SU-DHL-6 (cell line): ENCODE data around the gene CS.

Experiments
- H2AFZ ChIP-seq: fragments of 200-600 bp; sonication (generic); 2 replicates; pipeline ENCODE4 v1.6.1; 2014; ENCODE audit warnings: low read depth, mild to moderate bottlenecking, moderate library complexity, mixed read lengths, antibody characterized with exemption, low read length; ENCODE audit not compliant: severe bottlenecking
- H3F3A ChIP-seq: fragments of 200-600 bp; shearing (Covaris generic); 2 replicates; pipeline ENCODE4 v1.6.0; 2016; ENCODE audit warnings: antibody characterized with exemption, mild to moderate bottlenecking; ENCODE audit not compliant: insufficient read depth
- H3K27ac ChIP-seq: fragments of 200-600 bp; sonication (generic); 2 replicates; pipeline ENCODE4 v1.5.1; 2016; ENCODE audit warnings: low read depth, mild to moderate bottlenecking, low read length, moderate library complexity, mixed read lengths
- H3K27me3 ChIP-seq: fragments of 200-600 bp; sonication (generic), shearing (Covaris generic); 2 replicates; pipeline ENCODE4 v1.6.0; 2014; ENCODE audit warnings: mild to moderate bottlenecking, low read length
- H3K36me3 ChIP-seq: fragments of 200-600 bp; sonication (generic); 2 replicates; pipeline ENCODE4 v1.6.1; 2014; ENCODE audit warnings: mild to moderate bottlenecking, low read length, mixed read lengths
- H3K4me2 ChIP-seq: fragments of 300-600, 200-600 bp; shearing (Covaris generic), sonication (generic); 2 replicates; pipeline ENCODE4 v1.6.0; 2014; ENCODE audit warnings: low read length, low read depth, mild to moderate bottlenecking; ENCODE audit not compliant: poor library complexity, severe bottlenecking
- H3K4me3 ChIP-seq: fragments of 200-600 bp; sonication (generic); 2 replicates; pipeline ENCODE4 v1.5.1; 2014; ENCODE audit warnings: antibody characterized with exemption, low read length, mild to moderate bottlenecking, mixed read lengths; ENCODE audit not compliant: insufficient read depth, poor library complexity, severe bottlenecking
- H3K79me2 ChIP-seq: fragments of 200-600 bp; sonication (generic); 2 replicates; pipeline ENCODE4 v1.6.1; 2014; ENCODE audit warnings: mild to moderate bottlenecking, low read length, moderate library complexity; ENCODE audit not compliant: insufficient read depth
- H3K9ac ChIP-seq: fragments of 200-600 bp; sonication (generic); 2 replicates; pipeline ENCODE4 v1.7.0; 2014; ENCODE audit warnings: mild to moderate bottlenecking, low read length
- H3K9me2 ChIP-seq: fragments of 200-600 bp; sonication (generic); replicated peaks from 2 replicates; pipeline ENCODE4 v1.6.1; 2014; ENCODE audit warnings: low read length; ENCODE audit not compliant: insufficient read depth
- H3K9me3 ChIP-seq: fragments of 200-600 bp; sonication (generic); 2 replicates; pipeline ENCODE4 v1.6.1; 2014; ENCODE audit warnings: low read length, mixed read lengths; ENCODE audit not compliant: insufficient read depth
- H4K20me1 ChIP-seq: fragments of 200-600 bp; sonication (generic); 2 replicates; pipeline ENCODE4 v1.6.1; 2014; ENCODE audit warnings: low read depth, mild to moderate bottlenecking, antibody characterized with exemption, low read length, moderate library complexity, mixed read lengths
- CTCF ChIP-seq: fragments of 200-600 bp; sonication (generic); IDR thresholded peaks from one replicate; pipeline ENCODE4 v1.5.1; 2017; ENCODE audit warnings: antibody characterized with exemption, mild to moderate bottlenecking, low read length, moderate library complexity; ENCODE audit not compliant: insufficient read depth, poor library complexity, severe bottlenecking
- EZH2phosphoT487 ChIP-seq: fragments of 200-600 bp; sonication (generic), shearing (Covaris generic); conservative IDR thresholded peaks from 2 replicates; pipeline ENCODE4 v1.6.1; 2018; ENCODE audit warnings: mild to moderate bottlenecking, antibody characterized with exemption, low read length, moderate library complexity, mixed read lengths

The CS gene

GRCh38 chr12:56333679-56334489, 33.8 kb upstream of the CS start, which contains the start of gene PAN2:
PAN2 (minus strand) TSS chr12:56334000; CDS start chr12:56333094, 906 bp downstream.
- no peaks in the 10 kb centered on the region for H3K9me2 ChIP-seq
- H3F3A ChIP-seq: peaks cover 28% of the 10 kb centered on the region
- no peaks in the 10 kb centered on the region for H3K36me3 ChIP-seq
- peak within 1 kb of the TSS; percentile 71 for H3K4me3 ChIP-seq
- peak within 1 kb of the TSS; percentile 70 for H2AFZ ChIP-seq
- H4K20me1 ChIP-seq: no peaks in the 10 kb centered on the region
- H3K79me2 ChIP-seq: peaks cover 11% of the 10 kb centered on the region
- H3K27me3 ChIP-seq: no peaks in the 10 kb centered on the region
- no peaks in the 10 kb centered on the region for H3K9me3 ChIP-seq
- H3K4me2 ChIP-seq: peak within 1 kb of the TSS; percentile 92
- H3K27ac ChIP-seq: peak within 1 kb of the TSS; percentile 86
- H3K9ac ChIP-seq: peak within 1 kb of the TSS; percentile 76
- TF ChIP-seq EZH2phosphoT487 (no peak), CTCF (no peak)

- Histone ChIP-seq H3K9me3 (no peaks in the 10 kb centered on the region), H4K20me1 (no peaks in the 10 kb centered on the region), H2AFZ (peak overlapping the region; percentile 70), H3K27ac (peak overlapping the region; percentile 86), H3K4me2 (peak overlapping the region; percentile 92), H3K9ac (peak overlapping the region; percentile 76), H3K4me3 (peak overlapping the region; percentile 71), H3K79me2 (peaks cover 11% of the 10 kb centered on the region), H3F3A (peaks cover 27% of the 10 kb centered on the region), H3K36me3 (no peaks in the 10 kb centered on the region), H3K9me2 (no peaks in the 10 kb centered on the region), H3K27me3 (no peaks in the 10 kb centered on the region)
- TF ChIP-seq EZH2phosphoT487: no peak
- TF ChIP-seq CTCF: no peak
Measured at GRCh38 chr12:56333197-56333678, 33.1 kb upstream of the CS start.

GRCh38 chr12:56332512-56333196, 32.5 kb upstream of the CS start:
- Histone ChIP-seq H3K9ac (peak overlapping the region; percentile 76), H3K27me3 (no peaks in the 10 kb centered on the region), H3K36me3 (no peaks in the 10 kb centered on the region), H3K4me3 (peak overlapping the region; percentile 71), H3K9me3 (no peaks in the 10 kb centered on the region), H4K20me1 (no peaks in the 10 kb centered on the region), H3K9me2 (no peaks in the 10 kb centered on the region), H3F3A (peaks cover 22% of the 10 kb centered on the region), H3K27ac (peak overlapping the region; percentile 86), H3K4me2 (peak overlapping the region; percentile 92), H3K79me2 (peaks cover 11% of the 10 kb centered on the region), H2AFZ (no peak overlapping the region)
- TF ChIP-seq CTCF (no peak), EZH2phosphoT487 (no peak)
